T-cell (primary cell): ENCODE data around the gene NACAD. TPM values are rescaled to one million over a fixed set of nuclear protein-coding genes. Genes with fewer than 3 reads are reported as not detected.

Experiments
- ATAC-seq, 4 experiments: fragments of 200-7000 bp in 3 of 4; fragments of 150-1000 bp in 1 of 4; cut with Tn5 transposase; replicated peaks in 1 of 4; 1 replicate in 3 of 4; 2 replicates in 1 of 4; pipeline ENCODE4 v1.10.0; 2021; ENCODE audit warnings: moderate library complexity in 3 of 4, mild to moderate bottlenecking in 2 of 4, moderate number of reproducible peaks in 1 of 4
- CTCF ChIA-PET, 2 donors: fragments of 300-600 bp; sonication (Branson Sonifier 250); formaldehyde crosslinking; loops; one replicate each; lab custom pipeline; 2022; ENCODE audit warnings: antibody characterized with exemption in 2 of 2; lab: Charles Lee
- POLR2A ChIA-PET, 2 donors: fragments of 300-600 bp; sonication (Branson Sonifier 250); formaldehyde crosslinking; loops; one replicate each; lab custom pipeline; 2022; ENCODE audit warnings: antibody characterized with exemption in 2 of 2; lab: Charles Lee
- DNase-seq, 35 experiments: peaks; one replicate each; pipeline versions ENCODE4 v3.0.0 to v3.0.0-alpha.2; 2013 to 2023
- H3K27ac ChIP-seq: one replicate; pipeline ENCODE4 v1.5.1; 2013; ENCODE audit warnings: low read length
- H3K27me3 ChIP-seq, 2 experiments: replicated peaks in 1 of 2; 1 replicate in 1 of 2; 2 replicates in 1 of 2; pipeline versions ENCODE4 v1.6.1 to v1.7.0; 2013; ENCODE audit warnings: low read length in 1 of 2, mixed read lengths in 1 of 2; ENCODE audit not compliant: control insufficient read depth in 2 of 2, insufficient read depth in 2 of 2; ENCODE audit errors: extremely low read depth in 1 of 2
- H3K36me3 ChIP-seq, 2 donors: 1 replicate in 1 of 2; 2 replicates in 1 of 2; pipeline versions ENCODE4 v1.6.1 to v1.7.0; 2013; ENCODE audit warnings: low read length in 1 of 2; ENCODE audit not compliant: control insufficient read depth in 2 of 2, insufficient read depth in 1 of 2; ENCODE audit errors: extremely low read depth in 1 of 2
- H3K4me1 ChIP-seq, 2 experiments: 1 replicate in 1 of 2; 2 replicates in 1 of 2; pipeline versions ENCODE4 v1.6.1 to v1.7.0; 2013; ENCODE audit warnings: low read length in 2 of 2, mixed read lengths in 1 of 2; ENCODE audit not compliant: insufficient read depth in 2 of 2, control insufficient read depth in 1 of 2; ENCODE audit errors: extremely low read depth in 1 of 2
- H3K4me3 ChIP-seq, 2 donors: 1 replicate in 1 of 2; 2 replicates in 1 of 2; pipeline versions ENCODE4 v1.5.1 to v1.7.0; 2013; ENCODE audit warnings: mild to moderate bottlenecking in 2 of 2, low read length in 1 of 2, moderate library complexity in 1 of 2; ENCODE audit not compliant: control insufficient read depth in 1 of 2; ENCODE audit errors: extremely low read depth in 1 of 2
- H3K9me3 ChIP-seq: 2 replicates; pipeline ENCODE4 v1.7.0; 2013
- H3K27ac Mint-ChIP-seq, 2 donors: one replicate each; pipeline ENCODE4 v1.8.0; 2020 to 2021; ENCODE audit warnings: mild to moderate bottlenecking in 2 of 2, mixed read lengths in 2 of 2
- H3K27me3 Mint-ChIP-seq, 2 donors: one replicate each; pipeline ENCODE4 v1.8.0; 2021 to 2022; ENCODE audit warnings: mixed read lengths in 2 of 2
- H3K36me3 Mint-ChIP-seq: one replicate; pipeline ENCODE4 v1.8.0; 2021; ENCODE audit warnings: mixed read lengths
- H3K4me1 Mint-ChIP-seq, 3 donors: one replicate each; pipeline ENCODE4 v1.8.0; 2020 to 2022; ENCODE audit warnings: mixed read lengths in 3 of 3, mild to moderate bottlenecking in 1 of 3
- H3K4me3 Mint-ChIP-seq, 3 donors: one replicate each; pipeline ENCODE4 v1.8.0; 2020 to 2022; ENCODE audit warnings: mild to moderate bottlenecking in 3 of 3, mixed read lengths in 3 of 3, moderate library complexity in 3 of 3
- H3K9me3 Mint-ChIP-seq, 3 donors: one replicate each; pipeline ENCODE4 v1.8.0; 2020 to 2022; ENCODE audit warnings: mixed read lengths in 3 of 3
- WGBS: methylation state at CpG from one replicate; pipeline ENCODE4 v1.1.5; 2013; ENCODE audit warnings: missing lambda C conversion rate; ENCODE audit not compliant: insufficient coverage; 5-methylcytosine and 5-hydroxymethylcytosine counted together
- total RNA-seq, 35 experiments: library from RNA in 6 of 35; stranded (reverse) in 6 of 35; fragments of 120-200 nt in 1 of 35; gene quantifications; one replicate each; pipeline versions ENCODE4 v1.2.1 to v1.2.4 and lab custom pipeline; 2013 to 2026

The NACAD gene
- total RNA-seq, 5 donors from 2014 or later (not counting 1 experiment from before 2014, with no cell fraction given), result 0.10 to 1.6 (median 0.20) TPM

DNA sequence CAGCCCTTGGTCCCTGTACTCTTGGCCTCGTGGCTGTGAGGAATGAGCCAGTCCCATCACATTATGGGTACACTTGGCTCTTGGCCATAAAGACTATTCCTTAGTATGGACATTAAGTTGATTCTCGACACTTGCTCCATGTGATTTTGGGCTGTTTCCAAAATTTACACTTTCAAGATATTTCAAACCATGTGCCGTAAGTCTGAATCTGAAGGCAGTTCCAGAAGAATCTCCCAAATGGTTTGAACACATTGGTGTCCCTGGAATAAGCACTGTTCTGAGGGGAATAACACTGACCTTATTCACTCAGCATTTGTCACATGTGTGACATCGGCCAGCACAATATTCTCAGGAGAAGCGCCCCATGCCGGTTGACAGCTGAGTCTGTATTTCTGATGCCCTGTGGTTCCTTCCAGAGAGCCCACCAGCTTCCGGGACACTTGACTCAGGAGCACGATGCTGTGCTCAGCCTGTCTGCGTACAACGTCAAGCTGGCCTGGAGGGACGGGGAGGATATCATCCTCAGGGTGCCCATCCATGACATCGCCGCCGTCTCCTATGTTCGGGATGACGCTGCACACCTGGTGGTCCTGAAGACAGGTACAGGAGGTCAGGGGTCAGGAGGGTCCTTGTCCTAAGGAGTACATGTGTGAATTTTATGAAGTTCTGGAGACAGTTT, 24.6 kb downstream of the NACAD start:
- Mint-ChIP-seq H3K9me3 (no peaks in the 10 kb centered on the region), H3K27ac (no peak overlapping the region), H3K36me3 (peaks cover 63% of the 10 kb centered on the region), H3K4me1 (peaks cover 44 to 70% (median 61%) of the 10 kb centered on the region in 3 donors), H3K27me3 (no peaks in the 10 kb centered on the region), H3K4me3 (no peak overlapping the region)
- ChIA-PET CTCF (no interaction called here), POLR2A (no interaction called here)
- Histone ChIP-seq H3K36me3 (peaks cover 24 to 78% of the 10 kb centered on the region in 2 donors), H3K9me3 (no peaks in the 10 kb centered on the region), H3K4me3 (no peak overlapping the region), H3K27ac (no peak overlapping the region), H3K4me1 (peaks cover 0 to 44% of the 10 kb centered on the region in 2 experiments), H3K27me3 (no peaks in the 10 kb centered on the region)
- WGBS, result 90% methylated on average over 11 of the region's 16 CpGs
- peak in 1 of 35 experiments; percentile 1 for DNase-seq
- no peak for ATAC-seq

DNA sequence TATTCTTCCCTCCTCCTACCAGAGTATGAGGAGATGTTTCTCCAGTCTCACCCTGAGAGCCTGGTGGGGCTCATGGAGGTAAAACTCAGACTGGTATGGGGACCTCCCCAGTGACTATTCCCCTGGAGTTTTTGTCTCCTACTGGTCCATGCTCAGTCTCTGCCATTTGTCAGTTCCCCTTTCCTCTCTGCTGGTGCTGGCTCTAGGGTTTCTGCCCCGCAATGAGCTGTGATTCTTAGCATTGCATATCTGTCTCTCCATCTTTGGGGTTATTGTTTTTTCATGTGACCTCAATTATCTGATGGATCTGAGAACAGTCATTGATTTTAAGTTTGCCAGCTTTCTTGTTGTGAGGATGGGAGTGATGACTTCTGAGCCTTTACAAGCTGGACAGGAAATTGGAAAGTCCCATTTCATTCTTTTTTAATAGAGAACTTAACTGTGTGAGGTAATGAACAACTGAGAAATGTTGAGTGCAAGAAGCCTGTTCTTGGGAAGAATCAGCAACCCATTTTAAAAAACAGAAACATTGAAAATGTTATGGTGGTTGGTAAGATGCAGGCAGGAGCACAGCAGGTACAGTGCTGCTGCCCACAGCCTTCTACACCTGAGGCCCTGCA, 26.9 kb downstream of the NACAD start:
- WGBS, result no CpG with 5 or more reads among the region's 1 CpG
- Histone ChIP-seq H3K4me3 (no peak overlapping the region), H3K27me3 (no peaks in the 10 kb centered on the region), H3K36me3 (peaks cover 16 to 60% of the 10 kb centered on the region in 2 donors), H3K27ac (no peak overlapping the region), H3K4me1 (peaks cover 0 to 38% of the 10 kb centered on the region in 2 experiments), H3K9me3 (no peaks in the 10 kb centered on the region)
- CTCF ChIA-PET, result interaction anchor here in 1 of 2 donors (0.6 kb wide), 1 partner anchor 136 kb away, joined by 3 read pairs; no protein-coding TSS in a partner anchor
- Mint-ChIP-seq H3K4me3 (peak overlapping the region in 1 of 3 donors; percentile 46), H3K4me1 (peaks cover 62 to 76% (median 70%) of the 10 kb centered on the region in 3 donors), H3K27ac (peak overlapping the region; percentile 18 to 61), H3K9me3 (no peaks in the 10 kb centered on the region), H3K27me3 (no peaks in the 10 kb centered on the region), H3K36me3 (peaks cover 59% of the 10 kb centered on the region)
- peak in 1 of 35 experiments; percentile 1 for DNase-seq
- peak in 1 of 4 experiments; percentile 31 for ATAC-seq
- POLR2A ChIA-PET, result no interaction called here

GRCh38 chr7:45061352-45061751, 27.4 kb downstream of the NACAD start:
- Mint-ChIP-seq H3K27ac (peak overlapping the region; percentile 50 to 61), H3K4me3 (peak overlapping the region in 1 of 3 donors; percentile 46), H3K27me3 (no peaks in the 10 kb centered on the region), H3K36me3 (peaks cover 56% of the 10 kb centered on the region), H3K4me1 (peaks cover 64 to 79% (median 72%) of the 10 kb centered on the region in 3 donors), H3K9me3 (no peaks in the 10 kb centered on the region)
- no peaks in the 10 kb centered on the region for H3K9me3 ChIP-seq
- ATAC-seq (no peak), DNase-seq (no peak)
- no CpG with 5 or more reads among the region's 2 CpGs for WGBS
- H3K27ac ChIP-seq, result no peak overlapping the region
- H3K4me1 ChIP-seq, result peaks cover 0 to 36% of the 10 kb centered on the region in 2 experiments
- H3K36me3 ChIP-seq, result peaks cover 16 to 58% of the 10 kb centered on the region in 2 donors
- H3K4me3 ChIP-seq, result no peak overlapping the region
- H3K27me3 ChIP-seq, result no peaks in the 10 kb centered on the region
- CTCF ChIA-PET, result no interaction called here
- POLR2A ChIA-PET, result no interaction called here

GRCh38 chr7:45060295-45060694, 28.5 kb downstream of the NACAD start:
- H3K4me3 ChIP-seq, result no peak overlapping the region
- ATAC-seq (no peak), DNase-seq (no peak)
- POLR2A ChIA-PET, result no interaction called here
- H3K4me1 ChIP-seq, result peaks cover 0 to 41% of the 10 kb centered on the region in 2 experiments
- no peak overlapping the region for H3K27ac ChIP-seq
- H3K9me3 Mint-ChIP-seq, result no peaks in the 10 kb centered on the region
- H3K27ac Mint-ChIP-seq, result peak overlapping the region; percentile 57 to 79
- peaks cover 65 to 81% (median 75%) of the 10 kb centered on the region in 3 donors for H3K4me1 Mint-ChIP-seq
- H3K9me3 ChIP-seq, result no peaks in the 10 kb centered on the region
- peaks cover 13 to 54% of the 10 kb centered on the region in 2 donors for H3K36me3 ChIP-seq
- H3K27me3 Mint-ChIP-seq, result no peaks in the 10 kb centered on the region
- peak overlapping the region in 2 of 3 donors; percentile 7 to 27 for H3K4me3 Mint-ChIP-seq
- no peaks in the 10 kb centered on the region for H3K27me3 ChIP-seq
- H3K36me3 Mint-ChIP-seq, result peaks cover 56% of the 10 kb centered on the region
- WGBS, result no CpG with 5 or more reads among the region's 3 CpGs
- CTCF ChIA-PET, result no interaction called here

DNA sequence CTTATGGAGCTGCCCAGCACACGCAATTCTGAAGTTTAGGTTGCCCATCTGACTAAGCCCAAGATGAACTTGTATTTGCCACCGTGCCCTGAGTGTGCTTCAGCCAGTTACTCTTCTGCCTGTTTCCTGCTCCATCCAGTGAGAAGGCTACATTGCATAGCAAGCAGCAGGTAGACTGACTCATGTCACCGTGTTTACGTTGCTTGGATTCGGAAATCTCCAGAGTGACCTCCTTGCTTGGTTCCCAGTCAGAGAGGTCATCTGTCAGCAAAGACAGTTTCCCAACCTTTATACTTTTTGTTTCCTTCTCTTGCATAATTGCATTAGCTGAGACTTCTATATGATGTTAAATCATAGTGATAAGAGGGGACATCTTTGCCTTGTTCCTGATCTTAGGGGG, 30.9 kb downstream of the NACAD start:
- Histone ChIP-seq H3K27ac (no peak overlapping the region), H3K9me3 (no peaks in the 10 kb centered on the region), H3K27me3 (no peaks in the 10 kb centered on the region), H3K4me3 (no peak overlapping the region), H3K36me3 (peaks cover 5 to 52% of the 10 kb centered on the region in 2 donors), H3K4me1 (peaks cover 0 to 48% of the 10 kb centered on the region in 2 experiments)
- no peak for DNase-seq
- 98% methylated on average over 4 of the region's 5 CpGs for WGBS
- peaks cover 76 to 89% (median 83%) of the 10 kb centered on the region in 3 donors for H3K4me1 Mint-ChIP-seq
- H3K9me3 Mint-ChIP-seq, result no peaks in the 10 kb centered on the region
- peak overlapping the region; percentile 10 to 62 for H3K27ac Mint-ChIP-seq
- H3K36me3 Mint-ChIP-seq, result peaks cover 54% of the 10 kb centered on the region
- ChIA-PET POLR2A (interaction anchor here (0.8 to 1.1 kb wide), 2 partner anchors 9 to 24 kb away, joined by 3 to 5 read pairs; no protein-coding TSS in a partner anchor), CTCF (no interaction called here)
- no peak for ATAC-seq
- no peaks in the 10 kb centered on the region for H3K27me3 Mint-ChIP-seq
- H3K4me3 Mint-ChIP-seq, result no peak overlapping the region

- ChIA-PET CTCF (interaction anchor here in 1 of 2 donors (1.0 kb wide), 1 partner anchor 82 kb away, joined by 3 read pairs; no protein-coding TSS in a partner anchor), POLR2A (no interaction called here)
- H3K36me3 Mint-ChIP-seq, result peaks cover 55% of the 10 kb centered on the region
- no peak overlapping the region for H3K4me3 Mint-ChIP-seq
- H3K4me1 ChIP-seq, result peaks cover 0 to 38% of the 10 kb centered on the region in 2 experiments
- peaks cover 79 to 87% (median 84%) of the 10 kb centered on the region in 3 donors for H3K4me1 Mint-ChIP-seq
- no peak overlapping the region for H3K27ac ChIP-seq
- H3K9me3 ChIP-seq, result no peaks in the 10 kb centered on the region
- H3K27ac Mint-ChIP-seq, result peak overlapping the region in 1 of 2 donors; percentile 72
- H3K9me3 Mint-ChIP-seq, result no peaks in the 10 kb centered on the region
- H3K27me3 ChIP-seq, result no peaks in the 10 kb centered on the region
- no peaks in the 10 kb centered on the region for H3K27me3 Mint-ChIP-seq
- WGBS, result no CpG with 5 or more reads among the region's 5 CpGs
- H3K36me3 ChIP-seq, result peaks cover 9 to 53% of the 10 kb centered on the region in 2 donors
- DNase-seq (no peak), ATAC-seq (no peak)
- no peak overlapping the region for H3K4me3 ChIP-seq
Measured at GRCh38 chr7:45055594-45056219, 33.1 kb downstream of the NACAD start.
